ENCODE measurements around the gene CDC42BPB.

Gene CDC42BPB

DNA sequence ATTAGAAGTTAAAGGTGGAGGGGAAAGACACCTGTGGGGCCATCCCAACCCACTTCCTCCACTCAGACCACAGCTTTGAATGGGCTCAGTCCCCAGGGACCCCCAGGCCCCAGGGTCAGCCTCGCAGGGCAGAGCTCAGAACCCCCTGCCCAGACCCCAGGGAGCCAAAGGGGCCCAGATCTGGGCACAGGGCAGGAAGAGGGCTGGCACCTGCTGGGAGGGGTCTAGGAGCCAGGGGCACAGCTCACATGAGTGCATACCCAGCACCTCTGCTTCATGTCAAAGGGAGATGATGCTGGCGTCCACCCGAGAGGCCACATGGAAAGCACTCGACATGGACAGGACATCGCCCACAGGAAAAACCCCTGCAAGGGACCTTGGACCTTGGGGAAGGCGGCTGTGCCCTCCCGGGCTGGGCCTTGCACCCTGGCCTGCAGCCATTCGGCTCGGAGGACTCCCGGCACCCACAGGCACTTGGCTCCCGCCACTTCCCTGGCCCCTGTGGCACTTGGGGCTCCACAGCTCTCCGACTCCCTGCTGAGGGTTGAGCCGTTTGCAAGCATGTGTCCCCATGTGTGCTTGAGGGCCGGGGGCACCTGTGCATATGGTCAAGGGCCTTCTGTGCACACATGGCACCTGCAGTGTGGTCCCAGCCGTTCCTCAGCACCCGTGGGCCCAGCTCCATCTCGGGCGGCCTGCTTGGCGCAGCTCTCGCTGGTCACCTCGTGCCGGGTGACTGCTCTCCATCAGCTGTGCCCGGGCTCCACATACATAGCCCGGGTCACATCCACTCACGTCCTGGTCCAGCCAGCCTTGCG lies 142.7 kb downstream of the CDC42BPB start:
- no peak for TF ChIP-seq TAF1 (IDR thresholded peaks at IDR 0.05; ENCODE audit: low read depth, low read length)
- TF ChIP-seq POLR2AphosphoS5 (IDR thresholded peaks at IDR 0.05; ENCODE audit: low read depth, low read length): no peak; the same call in none of the 2 replicates
- 0 out of 2 replicates have a peak, but pooled peaks have one; percentile 44 for TF ChIP-seq POLR2A (IDR thresholded peaks at IDR 0.05; ENCODE audit: low read depth, low read length)
- 0 out of 2 replicates have a peak, but pooled peaks have one; percentile 1 for TF ChIP-seq SPI1 (IDR thresholded peaks at IDR 0.05; ENCODE audit: low read depth, low read length)
- no peak for TF ChIP-seq PAX5 (IDR thresholded peaks at IDR 0.05; ENCODE audit: insufficient read depth, low read length, severe bottlenecking)
- peak; percentile 15; the same call in 1 of the 2 replicates for TF ChIP-seq POU2F2 (IDR thresholded peaks at IDR 0.05; ENCODE audit: low read depth, low read length)
- FAIRE-seq (no peak), DNase-seq (ENCODE audit: insufficient read length, low spot score) (peak; percentile 26)

DNA sequence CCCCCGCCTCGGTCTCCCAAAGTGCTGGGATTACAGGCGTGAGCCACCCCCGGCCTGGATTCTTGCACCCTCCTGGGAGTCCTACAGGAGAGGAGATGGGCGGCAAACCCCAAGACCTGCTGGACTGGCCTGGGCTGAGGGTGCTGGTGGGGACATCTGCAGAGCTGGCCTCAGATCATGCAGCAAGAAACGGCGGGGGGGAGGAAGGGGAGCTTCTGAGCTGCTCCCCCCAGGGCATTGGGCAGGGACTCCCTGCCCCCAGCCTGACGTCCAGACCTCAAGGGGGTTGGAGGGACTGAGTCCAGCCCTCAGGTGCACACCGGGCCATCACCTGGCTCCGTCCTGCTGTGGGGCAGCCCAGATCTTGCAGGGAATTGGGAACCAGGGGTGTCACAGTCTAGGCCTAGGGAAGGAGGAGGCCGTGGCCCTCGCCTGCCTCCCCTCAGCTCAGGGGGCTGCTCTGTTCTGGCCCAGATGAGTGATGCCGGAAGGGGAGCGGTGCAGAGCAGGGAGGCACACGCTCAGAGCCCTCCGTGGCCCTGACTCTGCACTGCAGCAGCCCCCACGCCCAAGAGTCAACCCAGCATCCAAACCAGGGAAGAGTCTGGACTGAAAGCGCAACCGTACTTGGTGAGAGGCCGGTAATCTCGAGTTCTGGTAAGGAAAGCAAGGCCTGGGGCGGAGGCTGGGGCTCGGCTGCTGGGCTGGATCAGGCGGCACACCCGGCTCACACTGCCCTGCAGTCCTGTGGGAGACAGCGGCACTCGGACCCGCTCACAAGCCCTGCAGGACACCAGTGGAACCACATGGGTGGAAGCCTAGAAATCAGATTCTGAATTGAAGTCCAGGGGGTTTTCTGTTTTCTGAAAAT lies 143.8 kb downstream of the CDC42BPB start:
- TF ChIP-seq POLR2A (IDR thresholded peaks at IDR 0.05; ENCODE audit: low read depth, low read length) (0 out of 2 replicates have a peak, but pooled peaks have one; percentile 56), POLR2AphosphoS5 (IDR thresholded peaks at IDR 0.05; ENCODE audit: low read depth, low read length) (no peak)
- no peak for FAIRE-seq
- no peak for DNase-seq (ENCODE audit: insufficient read length, low spot score)

DNA sequence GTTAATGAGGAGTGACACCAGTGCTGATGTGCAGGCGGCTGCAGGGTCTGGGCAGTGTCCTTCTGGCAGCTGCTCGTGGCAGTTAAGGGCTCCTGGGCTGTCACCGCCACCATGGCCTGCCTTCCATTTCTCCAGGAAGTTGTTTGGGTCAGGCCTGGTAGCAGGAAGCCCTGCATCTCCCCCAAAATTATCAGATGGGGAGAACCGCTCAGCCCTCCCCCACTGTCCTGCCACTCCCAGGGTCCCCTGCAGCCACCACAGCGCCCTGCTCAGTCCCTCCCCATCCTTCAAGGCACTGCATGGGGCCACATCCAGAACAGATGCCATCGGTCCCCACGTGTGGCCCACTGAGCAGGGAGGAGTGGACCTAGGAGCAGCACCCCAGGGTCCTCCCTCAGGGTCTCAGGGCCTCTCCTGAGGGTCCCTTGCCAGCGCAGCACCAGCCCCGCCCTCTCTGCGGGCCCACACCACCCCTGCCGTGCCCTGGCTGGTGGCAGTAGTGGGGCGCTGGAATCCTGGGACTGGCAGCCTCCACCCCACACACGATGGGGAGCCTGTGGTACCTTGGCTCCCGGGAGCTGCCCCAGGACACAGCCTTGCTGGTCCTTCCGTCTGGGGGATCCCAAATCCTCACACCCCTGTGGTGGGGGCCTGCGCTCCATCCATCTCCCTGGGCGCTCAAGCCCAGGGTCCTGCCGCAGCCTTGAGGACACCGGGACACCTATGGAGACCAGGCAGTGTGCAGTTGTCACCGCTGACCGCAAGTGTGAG lies 145.2 kb downstream of the CDC42BPB start:
- DNase-seq (ENCODE audit: insufficient read length, low spot score) (peak; percentile 18), FAIRE-seq (no peak)
- TF ChIP-seq PAX5 (IDR thresholded peaks at IDR 0.05; ENCODE audit: insufficient read depth, low read length, severe bottlenecking): no peak
- no peak; the same call in 1 of the 2 replicates for TF ChIP-seq POLR2A (IDR thresholded peaks at IDR 0.05; ENCODE audit: low read depth, low read length)
- no peak for TF ChIP-seq SPI1 (IDR thresholded peaks at IDR 0.05; ENCODE audit: low read depth, low read length)
- TF ChIP-seq TAF1 (IDR thresholded peaks at IDR 0.05; ENCODE audit: low read depth, low read length): no peak
- no peak for TF ChIP-seq POU2F2 (IDR thresholded peaks at IDR 0.05; ENCODE audit: low read depth, low read length)
- no peak; the same call in none of the 2 replicates for TF ChIP-seq POLR2AphosphoS5 (IDR thresholded peaks at IDR 0.05; ENCODE audit: low read depth, low read length)

DNA sequence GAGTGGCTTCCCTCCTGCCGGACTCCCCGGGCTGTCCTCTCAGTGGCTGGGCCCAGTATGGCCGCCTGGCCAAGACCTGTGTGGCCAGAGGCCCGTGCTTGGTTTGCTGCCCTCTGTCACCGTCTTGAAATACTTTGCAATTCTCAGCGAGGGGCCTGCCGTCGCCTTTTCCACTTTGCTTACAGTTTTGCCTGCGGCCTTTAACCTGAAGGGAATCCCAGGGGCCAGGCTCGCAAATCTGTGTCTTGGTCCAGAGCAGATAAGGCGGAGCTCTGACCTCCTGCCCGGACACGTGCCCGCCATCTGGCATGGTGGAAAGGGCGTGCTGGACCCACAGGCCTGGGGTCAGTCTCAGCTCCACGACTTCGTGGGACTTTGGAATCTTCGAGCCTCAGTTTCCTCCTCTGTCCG lies 145.8 kb downstream of the CDC42BPB start:
- FAIRE-seq (no peak), DNase-seq (ENCODE audit: insufficient read length, low spot score) (no peak)
- TF ChIP-seq PAX5 (IDR thresholded peaks at IDR 0.05; ENCODE audit: insufficient read depth, low read length, severe bottlenecking) (no peak), TAF1 (IDR thresholded peaks at IDR 0.05; ENCODE audit: low read depth, low read length) (no peak), SPI1 (IDR thresholded peaks at IDR 0.05; ENCODE audit: low read depth, low read length) (no peak), POLR2A (IDR thresholded peaks at IDR 0.05; ENCODE audit: low read depth, low read length) (no peak), POU2F2 (IDR thresholded peaks at IDR 0.05; ENCODE audit: low read depth, low read length) (no peak), POLR2AphosphoS5 (IDR thresholded peaks at IDR 0.05; ENCODE audit: low read depth, low read length) (no peak)

- TF ChIP-seq POLR2A (IDR thresholded peaks at IDR 0.05; ENCODE audit: low read depth, low read length) (0 out of 2 replicates have a peak, but pooled peaks have one; percentile 13), SPI1 (IDR thresholded peaks at IDR 0.05; ENCODE audit: low read depth, low read length) (no peak)
- no peak for FAIRE-seq
- DNase-seq (ENCODE audit: insufficient read length, low spot score): no peak
Observed at GRCh38 chr14:102910442-102910841, 146.9 kb downstream of the CDC42BPB start.

DNA sequence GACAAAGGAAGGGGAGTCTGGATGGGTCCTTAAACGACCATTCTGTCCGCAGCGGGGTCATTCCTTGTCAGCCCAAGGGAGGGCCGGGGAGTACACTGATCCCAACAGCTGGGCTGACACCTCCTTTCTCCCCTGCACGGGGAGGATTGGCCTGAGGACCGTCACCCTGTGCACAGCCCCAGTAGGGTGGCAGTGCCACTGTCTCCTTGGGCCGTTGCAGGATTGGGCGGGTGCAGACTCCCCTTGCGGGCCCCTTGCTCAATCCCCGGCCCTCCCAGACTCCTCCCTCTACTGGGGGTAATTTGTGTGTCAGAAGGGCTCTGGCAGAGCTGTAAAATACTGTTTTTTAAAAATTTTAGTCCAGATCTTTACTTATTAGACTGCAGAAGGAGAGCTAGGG lies 147.4 kb downstream of the CDC42BPB start:
- no peak for FAIRE-seq
- no peak for TF ChIP-seq POU2F2 (IDR thresholded peaks at IDR 0.05; ENCODE audit: low read depth, low read length)
- no peak for TF ChIP-seq POLR2AphosphoS5 (IDR thresholded peaks at IDR 0.05; ENCODE audit: low read depth, low read length)
- no peak for TF ChIP-seq PAX5 (IDR thresholded peaks at IDR 0.05; ENCODE audit: insufficient read depth, low read length, severe bottlenecking)
- no peak for TF ChIP-seq TAF1 (IDR thresholded peaks at IDR 0.05; ENCODE audit: low read depth, low read length)
- no peak for TF ChIP-seq POLR2A (IDR thresholded peaks at IDR 0.05; ENCODE audit: low read depth, low read length)
- no peak for TF ChIP-seq SPI1 (IDR thresholded peaks at IDR 0.05; ENCODE audit: low read depth, low read length)

DNA sequence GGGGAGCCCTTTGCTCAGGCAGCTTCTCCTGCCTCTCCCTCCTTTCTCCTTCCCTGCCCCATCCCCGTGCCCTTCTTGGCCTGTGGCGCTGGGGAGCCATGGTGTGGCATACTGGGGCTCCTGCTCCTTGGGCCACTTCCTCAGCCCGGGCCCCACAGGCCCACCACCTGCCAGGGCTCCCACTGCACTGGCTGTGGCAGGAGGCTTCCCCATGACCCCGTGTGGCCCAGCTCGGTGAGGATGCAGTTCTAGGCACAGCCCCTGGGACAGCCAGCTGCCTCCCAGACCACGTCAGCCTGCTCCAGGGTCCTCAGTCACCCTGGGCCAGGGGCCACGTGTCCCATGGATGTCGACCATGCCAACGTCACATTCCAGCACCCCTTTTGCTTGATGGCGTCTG lies 147.9 kb downstream of the CDC42BPB start:
- FAIRE-seq: no peak
- no peak; the same call in 1 of the 2 replicates for TF ChIP-seq POLR2A (IDR thresholded peaks at IDR 0.05; ENCODE audit: low read depth, low read length)
- TF ChIP-seq POLR2AphosphoS5 (IDR thresholded peaks at IDR 0.05; ENCODE audit: low read depth, low read length): peak; percentile 82
- TF ChIP-seq TAF1 (IDR thresholded peaks at IDR 0.05; ENCODE audit: low read depth, low read length): no peak
- no peak for TF ChIP-seq SPI1 (IDR thresholded peaks at IDR 0.05; ENCODE audit: low read depth, low read length)
- no peak for TF ChIP-seq PAX5 (IDR thresholded peaks at IDR 0.05; ENCODE audit: insufficient read depth, low read length, severe bottlenecking)
- TF ChIP-seq POU2F2 (IDR thresholded peaks at IDR 0.05; ENCODE audit: low read depth, low read length): no peak
- no peak for DNase-seq (ENCODE audit: insufficient read length, low spot score)

More for the DNA sequence above, 147.4 kb downstream of the CDC42BPB start:
- DNase-seq (ENCODE audit: insufficient read length, low spot score): peak; percentile 20

DNA sequence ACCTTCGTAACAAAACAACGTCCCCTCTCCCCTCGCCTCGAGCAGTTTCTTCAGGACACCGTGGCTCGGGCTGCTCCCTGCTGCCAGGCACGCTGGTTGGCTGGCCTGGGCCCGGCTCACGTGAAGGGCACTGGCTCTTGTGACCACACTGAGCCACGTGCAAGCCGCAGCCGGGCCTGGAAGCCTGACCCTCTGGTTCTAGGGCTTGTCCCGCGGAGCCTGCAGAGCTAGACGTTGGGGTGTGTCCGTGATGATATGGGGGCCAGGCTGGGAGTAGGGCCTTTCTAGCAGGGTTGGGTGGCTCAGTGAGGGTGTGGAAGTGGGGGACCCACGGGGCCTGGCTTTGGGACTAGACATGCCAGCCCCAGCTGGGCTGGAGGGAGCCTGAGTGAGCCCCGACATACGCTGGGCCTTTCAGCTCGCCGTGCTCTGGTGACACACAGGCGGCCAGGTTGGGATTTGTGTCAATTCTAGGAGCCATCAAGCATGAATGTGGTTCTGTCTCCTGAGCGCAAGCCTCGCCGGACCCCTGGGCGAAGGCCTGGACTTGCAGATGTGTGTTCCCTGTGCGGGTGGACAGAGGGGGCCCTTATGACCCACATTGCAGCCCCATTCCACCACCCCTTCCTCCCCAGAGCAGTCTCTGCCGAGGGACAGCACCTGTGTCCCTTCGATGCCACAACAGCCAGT lies 148.4 kb downstream of the CDC42BPB start:
- DNase-seq (ENCODE audit: insufficient read length, low spot score) (no peak), FAIRE-seq (no peak)
- TF ChIP-seq POLR2AphosphoS5 (IDR thresholded peaks at IDR 0.05; ENCODE audit: low read depth, low read length): no peak
